Right cardiac atrium (tissue), 5 donors: Measurements from ENCODE around the gene HNRNPA1. TPM values are rescaled to one million over a fixed set of nuclear protein-coding genes. Genes with fewer than 3 reads are reported as not detected.
"Not testable (repeated sequence)": the region's sequence is repeated elsewhere in the genome, so short reads cannot be mapped to it uniquely, and the experiment has no call there.

Experiments used
- ATAC-seq, 2 donors: fragments of 200-7000 bp; cut with Tn5 transposase; one replicate each; pipeline versions ENCODE4 v1.8.0 to v1.9.1; 2020; ENCODE audit warnings: moderate library complexity in 2 of 2, mild to moderate bottlenecking in 1 of 2
- DNase-seq, 3 donors: peaks; one replicate each; pipeline ENCODE4 v3.0.0-alpha.2; 2020
- H3K27ac ChIP-seq: one replicate; pipeline ENCODE4 v1.5.1; 2013; ENCODE audit warnings: mild to moderate bottlenecking, low read length, control low read depth, moderate library complexity
- H3K27me3 ChIP-seq: one replicate; pipeline ENCODE4 v1.6.1; 2013; ENCODE audit not compliant: control insufficient read depth, insufficient read depth
- H3K4me1 ChIP-seq: one replicate; pipeline ENCODE4 v1.6.1; 2013; ENCODE audit warnings: low read length; ENCODE audit not compliant: control insufficient read depth, insufficient read depth
- H3K4me3 ChIP-seq: one replicate; pipeline ENCODE4 v1.5.1; 2013; ENCODE audit warnings: low read length, control low read depth
- H3K9me3 ChIP-seq: one replicate; pipeline ENCODE4 v1.6.1; 2013; ENCODE audit warnings: low read length; ENCODE audit not compliant: control insufficient read depth
- WGBS: extraction: QIAGEN DNeasy Blood & Tissue Kit; methylation state at CpG from one replicate; pipeline ENCODE4 v1.1.7; 2013; 5-methylcytosine and 5-hydroxymethylcytosine counted together
- intact Hi-C, 4 donors: fragments of 100-400 bp; cut with DNase I; formaldehyde crosslinking; loops; one replicate each; pipeline versions ENCODE4 v1.11.0 to v1.14.0; 2022 to 2023
- polyA plus RNA-seq: library from polyadenylated mRNA; stranded (reverse); fragments of 200-250 nt; gene quantifications from one replicate; pipeline ENCODE4 v1.2.3, GENCODE V29; 2013
- total RNA-seq, 4 donors: library from RNA; stranded (reverse); fragmentation: NEBNext Ultra II Directional; extraction: Animal tissue kit (Norgen Biotek cat#: 25700); gene quantifications; one replicate each; pipeline ENCODE4 v1.2.1, GENCODE V29; 2021
- donor health status: healthy with polysubstance abuse.
- donor health status: DM: no; HTN: yes; CAD: no.
- donor health status: DM: no; HTN: no; CAD: no.
- donor health status: DM: no; HTN: yes; CAD: no; lungs with severe emphysema.
- donor health status: DM: yes; HTN: yes; CAD: no.

Gene HNRNPA1
- total and polyA plus RNA-seq, 5 donors = 405 to 572 (median 512) TPM

- 87% methylated on average over 3 of the region's 3 CpGs for WGBS
- intact Hi-C loops = no loop called here
- ATAC-seq (no peak), DNase-seq (no peak)
- Histone ChIP-seq H3K4me1 (peaks cover 2% of the 10 kb centered on the region), H3K27me3 (no peaks in the 10 kb centered on the region), H3K9me3 (no peaks in the 10 kb centered on the region), H3K27ac (no peak overlapping the region), H3K4me3 (no peak overlapping the region)
These were observed 4.2 kb upstream of the HNRNPA1 start for GRCh38 chr12:54276368-54276767.

- 29% methylated on average over 5 of the region's 5 CpGs for WGBS
- intact Hi-C loops = no loop called here
- ATAC-seq = no peak
These were observed 2.7 kb upstream of the HNRNPA1 start for GRCh38 chr12:54277823-54278276.

GRCh38 chr12:54279227-54279631 lies 1.3 kb upstream of the HNRNPA1 start:
- intact Hi-C loops = no loop called here
- peaks cover 6% of the 10 kb centered on the region for H3K4me1 ChIP-seq
- H3K4me3 ChIP-seq = peak overlapping the region; percentile 92
- H3K27me3 ChIP-seq = no peaks in the 10 kb centered on the region
- WGBS = under 1% methylated on average over 19 of the region's 19 CpGs
- ATAC-seq = no peak
- no peaks in the 10 kb centered on the region for H3K9me3 ChIP-seq
- no peak for DNase-seq
- peak overlapping the region; percentile 98 for H3K27ac ChIP-seq

More at GRCh38 chr12:54277823-54278276, 2.7 kb upstream of the HNRNPA1 start:
- peak overlapping the region; percentile 16 for H3K4me3 ChIP-seq
- no peaks in the 10 kb centered on the region for H3K27me3 ChIP-seq
- peak overlapping the region; percentile 67 for H3K27ac ChIP-seq
- DNase-seq = no peak
- no peaks in the 10 kb centered on the region for H3K9me3 ChIP-seq
- peaks cover 6% of the 10 kb centered on the region for H3K4me1 ChIP-seq

- H3K4me3 ChIP-seq = peak within 1 kb of the TSS; percentile 92
- H3K27me3 ChIP-seq = no peaks in the 10 kb centered on the region
- H3K4me1 ChIP-seq = peaks cover 6% of the 10 kb centered on the region
- intact Hi-C loops = loop anchor here in 1 of 4 donors (10.0 kb wide), 1 partner anchor 85 kb away; the partner anchor contains the start of gene GPR84
- DNase-seq (peak; percentile 99), ATAC-seq (peak; percentile 93 to 94)
- under 1% methylated on average over 49 of the region's 49 CpGs for WGBS
- peak within 1 kb of the TSS; percentile 98 for H3K27ac ChIP-seq
- H3K9me3 ChIP-seq = no peaks in the 10 kb centered on the region
These were observed 676 bp upstream of the HNRNPA1 start, which contains the start of gene CBX5 for GRCh38 chr12:54279632-54280467. CBX5 (minus strand) TSS chr12:54280122; CDS start chr12:54257650, 22,472 bp downstream.

GRCh38 chr12:54281261-54281638 lies 724 bp downstream of the HNRNPA1 start:
- not testable (repeated sequence) for ATAC-seq, H3K4me1 ChIP-seq, H3K27me3 ChIP-seq, DNase-seq, H3K9me3 ChIP-seq
- intact Hi-C loops = loop anchor here in 1 of 4 donors (10.0 kb wide), 1 partner anchor 84 kb away; the partner anchor contains the start of gene GPR84
- peak overlapping the region; percentile 91 for H3K4me3 ChIP-seq
- under 1% methylated on average over 10 of the region's 10 CpGs for WGBS
- peak overlapping the region; percentile 89 for H3K27ac ChIP-seq

GRCh38 chr12:54281694-54282093 lies 1.2 kb downstream of the HNRNPA1 start:
- not testable (repeated sequence) for H3K27me3 ChIP-seq, H3K9me3 ChIP-seq, H3K27ac ChIP-seq, DNase-seq, H3K4me1 ChIP-seq, ATAC-seq
- intact Hi-C loops = loop anchor here in 1 of 4 donors (10.0 kb wide), 1 partner anchor 83 kb away; the partner anchor contains the start of gene GPR84
- peak overlapping the region; percentile 91 for H3K4me3 ChIP-seq
- WGBS = 16% methylated on average over 4 of the region's 4 CpGs

GRCh38 chr12:54282949-54283593 lies 2.5 kb downstream of the HNRNPA1 start:
- no peaks in the 10 kb centered on the region for H3K27me3 ChIP-seq
- DNase-seq (no peak), ATAC-seq (no peak)
- H3K4me3 ChIP-seq = peak overlapping the region; percentile 91
- 41% methylated on average over 11 of the region's 11 CpGs for WGBS
- intact Hi-C loops = loop anchor here in 1 of 4 donors (10.0 kb wide), 1 partner anchor 82 kb away; the partner anchor contains the start of gene GPR84
- no peak overlapping the region for H3K27ac ChIP-seq
- H3K4me1 ChIP-seq = peaks cover 3% of the 10 kb centered on the region
- no peaks in the 10 kb centered on the region for H3K9me3 ChIP-seq

GRCh38 chr12:54284070-54284780 lies 3.7 kb downstream of the HNRNPA1 start:
- not testable (repeated sequence) for DNase-seq, H3K9me3 ChIP-seq, H3K4me3 ChIP-seq, H3K27me3 ChIP-seq, H3K4me1 ChIP-seq, H3K27ac ChIP-seq, ATAC-seq
- intact Hi-C loops = loop anchor here in 1 of 4 donors (10.0 kb wide), 1 partner anchor 81 kb away; the partner anchor contains the start of gene GPR84
- 58% methylated on average over 1 of the region's 2 CpGs for WGBS

- H3K4me1 ChIP-seq = peaks cover 3% of the 10 kb centered on the region
- no peak overlapping the region for H3K27ac ChIP-seq
- H3K9me3 ChIP-seq = no peaks in the 10 kb centered on the region
- ATAC-seq (no peak), DNase-seq (no peak)
- intact Hi-C loops = loop anchor here in 1 of 4 donors (10.0 kb wide), 1 partner anchor 79 kb away; the partner anchor contains the start of gene GPR84
- H3K4me3 ChIP-seq = no peak overlapping the region
- 49% methylated on average over 5 of the region's 5 CpGs for WGBS
- H3K27me3 ChIP-seq = no peaks in the 10 kb centered on the region
These were observed 4.9 kb downstream of the HNRNPA1 start for GRCh38 chr12:54285150-54286041.
